Esophagus muscularis mucosa (tissue), 4 donors: ENCODE data around the gene SNRPD2. TPM values are rescaled to one million over a fixed set of nuclear protein-coding genes. Genes with fewer than 3 reads are reported as not detected.

ENCODE experiments used
- DNase-seq: peaks from one replicate; pipeline ENCODE4 v3.0.0-alpha.2; 2017; ENCODE audit errors: extremely low spot score
- H3K27ac ChIP-seq, 4 donors: fragments of 200-600 bp; sonication (generic); replicated peaks in 1 of 4; 1 replicate in 3 of 4; 2 replicates in 1 of 4; pipeline ENCODE4 v1.5.1; 2016 to 2019; ENCODE audit warnings: mild to moderate bottlenecking in 1 of 4
- H3K27me3 ChIP-seq, 4 donors: fragments of 200-600 bp; sonication (generic); one replicate each; pipeline versions ENCODE4 v1.5.1 to v1.6.0; 2016 to 2019
- H3K36me3 ChIP-seq, 4 donors: fragments of 200-600 bp; sonication (generic); one replicate each; pipeline ENCODE4 v1.5.1; 2016 to 2019
- H3K4me1 ChIP-seq, 4 donors: fragments of 200-600 bp; sonication (generic); one replicate each; pipeline ENCODE4 v1.5.1; 2016 to 2019
- H3K4me3 ChIP-seq, 4 donors: fragments of 200-600 bp; sonication (generic); 1 replicate in 2 of 4; 2 replicates in 2 of 4; pipeline ENCODE4 v1.5.1; 2016 to 2019; ENCODE audit warnings: mild to moderate bottlenecking in 4 of 4, moderate library complexity in 1 of 4
- H3K9me3 ChIP-seq, 4 donors: fragments of 200-600 bp; sonication (generic); 1 replicate in 3 of 4; 2 replicates in 1 of 4; pipeline ENCODE4 v1.5.1; 2016 to 2019
- EP300 ChIP-seq: sonication (generic); formaldehyde crosslinking; IDR thresholded peaks from one replicate; pipeline ENCODE4 v1.6.1; 2017; ENCODE audit warnings: antibody characterized with exemption
- POLR2A ChIP-seq: fragments of 450-650 bp; IDR thresholded peaks from one replicate; pipeline ENCODE4 v1.6.1; 2017; ENCODE audit warnings: antibody characterized with exemption, moderate library complexity, mild to moderate bottlenecking, low read depth
- POLR2AphosphoS5 ChIP-seq, 2 donors: sonication (generic); formaldehyde crosslinking; IDR thresholded peaks; one replicate each; pipeline ENCODE4 v1.6.1; 2017; ENCODE audit warnings: antibody characterized with exemption in 2 of 2
- WGBS: methylation state at CpG from one replicate; pipeline ENCODE4 v1.1.5; 2018; 5-methylcytosine and 5-hydroxymethylcytosine counted together
- intact Hi-C: fragments of 100-400 bp; cut with DNase I; formaldehyde crosslinking; loops from one replicate; pipeline ENCODE4 v1.15.1; 2023
- total RNA-seq, 4 donors: library from RNA; depleted of rRNA; stranded (reverse); fragments of >200 nt; gene quantifications; one replicate each; pipeline versions ENCODE4 v1.1.0 to v1.2.1, GENCODE V29; 2016
- TF ChIP-seq, protein P1 (sequence below), 3 experiments: fragments of 200-600 bp in 2 of 3; fragments of 450-650 bp in 1 of 3; sonication (generic) in 2 of 3; IDR thresholded peaks; one replicate each; pipeline ENCODE4 v1.5.1; 2017 to 2019; ENCODE audit warnings: antibody characterized with exemption in 3 of 3, mild to moderate bottlenecking in 2 of 3, moderate library complexity in 1 of 3

SNRPD2 gene
- total RNA-seq, 4 donors from 2014 or later: 107 to 167 (median 139) TPM

DNA sequence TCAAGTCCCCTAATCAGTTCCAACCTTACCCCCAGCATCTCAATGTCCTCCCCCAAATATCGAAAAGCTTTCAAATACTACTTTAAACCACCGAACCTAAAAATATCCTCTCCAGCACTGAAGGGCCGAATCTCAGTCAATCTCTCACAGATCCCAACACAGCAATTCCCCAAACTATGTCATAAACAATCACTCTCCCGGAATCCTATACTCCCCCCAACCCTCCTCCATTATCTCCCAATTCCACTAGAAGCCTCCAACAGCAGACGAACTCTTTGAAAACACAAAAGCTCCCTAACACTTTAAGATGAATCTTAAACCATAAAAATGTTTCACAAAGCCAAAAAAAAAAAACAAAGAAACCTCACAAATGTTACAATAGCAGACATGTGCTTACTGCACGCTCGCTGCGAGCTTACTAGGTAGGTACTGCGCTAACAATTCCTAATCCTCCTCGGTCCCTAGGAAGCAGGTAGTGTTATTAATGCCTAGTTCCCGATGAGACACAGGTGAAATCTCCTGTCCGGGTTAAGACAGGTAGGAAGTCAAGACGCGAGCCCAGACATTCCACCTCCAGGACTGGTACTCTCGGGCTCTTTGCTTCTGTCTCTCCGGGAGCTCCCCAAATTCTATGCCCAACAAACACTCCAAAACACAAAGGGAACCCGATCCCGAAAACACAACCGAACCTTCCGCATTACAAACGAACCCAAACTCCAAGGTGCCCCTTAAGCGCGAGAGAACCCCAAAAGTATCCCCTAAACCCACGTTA lies 24.8 kb upstream of the SNRPD2 start:
- WGBS: 2% methylated on average over 24 of the region's 24 CpGs

DNA sequence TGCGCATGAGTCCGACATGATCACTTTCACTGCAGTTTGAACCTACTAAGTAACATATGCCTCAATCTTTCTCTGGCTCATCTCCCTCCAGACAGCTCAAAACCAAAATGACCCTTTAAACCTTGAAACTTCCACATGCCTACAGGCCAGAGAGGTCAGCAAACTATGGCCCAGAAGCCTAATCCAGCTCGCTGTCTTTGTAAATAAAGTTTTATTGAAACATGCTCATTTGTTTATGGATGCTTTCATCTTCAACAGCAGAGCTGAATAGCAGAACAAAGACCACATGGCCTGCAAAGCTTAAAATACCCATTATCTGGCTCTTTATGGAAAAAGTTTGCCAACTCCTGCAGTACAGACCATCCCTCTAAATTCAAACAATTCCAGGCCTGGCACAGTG lies 23.4 kb upstream of the SNRPD2 start:
- intact Hi-C loops: no loop called here
- 94% methylated on average over 3 of the region's 3 CpGs for WGBS
- Histone ChIP-seq H3K4me1 (peaks cover 7 to 32% (median 26%) of the 10 kb centered on the region in 4 donors), H3K27ac (no peak overlapping the region), H3K4me3 (no peak overlapping the region), H3K36me3 (peaks cover 22 to 35% (median 26%) of the 10 kb centered on the region in 4 donors), H3K27me3 (no peaks in the 10 kb centered on the region), H3K9me3 (no peaks in the 10 kb centered on the region)
- no peak for TF ChIP-seq POLR2A
- TF ChIP-seq POLR2AphosphoS5 (IDR thresholded peaks at IDR 0.05): no peak
- TF ChIP-seq, protein P1, sequence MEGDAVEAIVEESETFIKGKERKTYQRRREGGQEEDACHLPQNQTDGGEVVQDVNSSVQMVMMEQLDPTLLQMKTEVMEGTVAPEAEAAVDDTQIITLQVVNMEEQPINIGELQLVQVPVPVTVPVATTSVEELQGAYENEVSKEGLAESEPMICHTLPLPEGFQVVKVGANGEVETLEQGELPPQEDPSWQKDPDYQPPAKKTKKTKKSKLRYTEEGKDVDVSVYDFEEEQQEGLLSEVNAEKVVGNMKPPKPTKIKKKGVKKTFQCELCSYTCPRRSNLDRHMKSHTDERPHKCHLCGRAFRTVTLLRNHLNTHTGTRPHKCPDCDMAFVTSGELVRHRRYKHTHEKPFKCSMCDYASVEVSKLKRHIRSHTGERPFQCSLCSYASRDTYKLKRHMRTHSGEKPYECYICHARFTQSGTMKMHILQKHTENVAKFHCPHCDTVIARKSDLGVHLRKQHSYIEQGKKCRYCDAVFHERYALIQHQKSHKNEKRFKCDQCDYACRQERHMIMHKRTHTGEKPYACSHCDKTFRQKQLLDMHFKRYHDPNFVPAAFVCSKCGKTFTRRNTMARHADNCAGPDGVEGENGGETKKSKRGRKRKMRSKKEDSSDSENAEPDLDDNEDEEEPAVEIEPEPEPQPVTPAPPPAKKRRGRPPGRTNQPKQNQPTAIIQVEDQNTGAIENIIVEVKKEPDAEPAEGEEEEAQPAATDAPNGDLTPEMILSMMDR (IDR thresholded peaks at IDR 0.05): no peak
- no peak for TF ChIP-seq EP300
- DNase-seq: no peak

More for the DNA sequence above, 24.8 kb upstream of the SNRPD2 start:
- H3K27me3 ChIP-seq: no peaks in the 10 kb centered on the region
- peaks cover 7 to 25% (median 20%) of the 10 kb centered on the region in 4 donors for H3K4me1 ChIP-seq
- H3K27ac ChIP-seq: peak overlapping the region; percentile 89 to 95 (median 92)
- intact Hi-C loops: no loop called here
- H3K9me3 ChIP-seq: no peaks in the 10 kb centered on the region
- H3K4me3 ChIP-seq: peak overlapping the region; percentile 55 to 81 (median 70)
- no peak for DNase-seq
- TF ChIP-seq POLR2AphosphoS5 (IDR thresholded peaks at IDR 0.05): no peak
- TF ChIP-seq, protein P1 (IDR thresholded peaks at IDR 0.05): no peak
- TF ChIP-seq EP300: no peak
- TF ChIP-seq POLR2A: no peak
- peaks cover 16 to 32% (median 22%) of the 10 kb centered on the region in 4 donors for H3K36me3 ChIP-seq

DNA sequence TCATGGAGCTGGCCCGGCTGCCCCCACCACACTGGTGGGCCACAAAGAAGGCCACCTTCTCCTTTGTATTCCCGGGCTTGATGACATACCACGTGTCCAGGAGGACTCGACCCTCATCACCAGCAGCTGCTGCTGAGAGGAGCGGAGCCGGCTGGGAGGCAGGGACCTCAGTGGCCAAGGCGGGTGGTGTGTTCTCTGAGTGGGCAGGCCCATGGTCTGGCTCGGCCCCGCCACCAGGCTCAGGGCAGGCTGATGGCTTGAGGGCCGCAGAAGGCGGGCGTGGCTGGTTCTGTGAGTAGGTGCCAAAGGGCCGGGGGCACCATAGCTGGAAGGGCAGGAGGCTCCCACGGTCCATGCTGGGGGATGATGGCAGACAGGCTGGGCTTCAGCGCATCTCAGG lies 21.4 kb upstream of the SNRPD2 start:
- Histone ChIP-seq H3K27ac (no peak overlapping the region), H3K4me1 (peaks cover 3 to 26% (median 22%) of the 10 kb centered on the region in 4 donors), H3K27me3 (no peaks in the 10 kb centered on the region), H3K36me3 (peaks cover 22 to 27% (median 24%) of the 10 kb centered on the region in 4 donors), H3K4me3 (no peak overlapping the region), H3K9me3 (no peaks in the 10 kb centered on the region)
- intact Hi-C loops: no loop called here
- TF ChIP-seq POLR2A: no peak
- TF ChIP-seq EP300: no peak
- TF ChIP-seq, protein P1 (IDR thresholded peaks at IDR 0.05): no peak
- no peak for TF ChIP-seq POLR2AphosphoS5 (IDR thresholded peaks at IDR 0.05)
- no peak for DNase-seq
- WGBS: 87% methylated on average over 4 of the region's 15 CpGs

DNA sequence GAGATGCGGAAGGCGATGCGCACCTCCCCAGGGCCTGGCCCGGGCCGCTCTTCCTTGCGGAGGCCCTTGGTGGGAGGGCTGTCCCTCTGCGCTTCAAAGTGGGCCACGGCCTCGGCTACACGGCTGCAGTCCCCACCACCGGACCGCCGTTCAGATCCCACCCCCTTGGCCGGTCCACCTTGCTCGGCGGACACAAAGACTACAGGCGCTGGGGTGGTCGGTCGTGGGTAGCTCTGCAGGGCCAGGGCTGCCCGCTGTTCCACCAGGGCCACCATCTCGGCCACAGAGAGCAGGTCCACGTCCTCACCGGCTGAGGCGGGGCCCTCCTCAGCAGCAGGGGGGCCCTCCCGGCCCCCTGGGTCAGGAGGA lies 20.9 kb upstream of the SNRPD2 start:
- Histone ChIP-seq H3K36me3 (peaks cover 22 to 27% (median 24%) of the 10 kb centered on the region in 4 donors), H3K27ac (no peak overlapping the region), H3K9me3 (no peaks in the 10 kb centered on the region), H3K27me3 (no peaks in the 10 kb centered on the region), H3K4me3 (no peak overlapping the region), H3K4me1 (peaks cover 0 to 22% (median 17%) of the 10 kb centered on the region in 4 donors)
- no peak for DNase-seq
- 98% methylated on average over 10 of the region's 25 CpGs for WGBS
- TF ChIP-seq POLR2AphosphoS5 (IDR thresholded peaks at IDR 0.05) (no peak), POLR2A (no peak), EP300 (no peak)
- TF ChIP-seq, protein P1 (IDR thresholded peaks at IDR 0.05): no peak
- intact Hi-C loops: no loop called here
